IMR-90 (cell line): ENCODE results near the gene PRICKLE2. TPM values are rescaled to one million over a fixed set of nuclear protein-coding genes. Genes with fewer than 3 reads are reported as not detected.

Experiments used
- CHD1 ChIP-seq: IDR thresholded peaks from 2 replicates; pipeline ENCODE4 v1.6.1; 2012; ENCODE audit warnings: low read depth, low read length, improper control_type of control experiment
- ELK1 ChIP-seq: fragments of 150-350 bp; IDR thresholded peaks from 2 replicates; pipeline ENCODE4 v1.6.1; 2016; ENCODE audit warnings: low read depth, mild to moderate bottlenecking, low read length, moderate library complexity, borderline replicate concordance
- MAZ ChIP-seq: IDR thresholded peaks from 2 replicates; pipeline ENCODE4 v1.6.1; 2012; ENCODE audit warnings: low read depth, mild to moderate bottlenecking, low read length, improper control_type of control experiment, moderate library complexity, borderline replicate concordance
- NFE2L2 ChIP-seq: fragments of 150-350 bp; IDR thresholded peaks from 2 replicates; pipeline ENCODE4 v1.6.1; 2016; ENCODE audit warnings: low read depth, mild to moderate bottlenecking, low read length
- RAD21 ChIP-seq: IDR thresholded peaks from 2 replicates; pipeline ENCODE4 v1.6.1; 2012; ENCODE audit warnings: low read length, improper control_type of control experiment
- polyA plus RNA-seq, 3 experiments: library from polyadenylated mRNA; depleted of rRNA; stranded (reverse); fragments of >200 nt; gene quantifications; 2 replicates each; pipeline ENCODE4 v1.2.3, GENCODE V29; 2012; ENCODE audit warnings: low replicate concordance in 1 of 3
- total RNA-seq: library from RNA; depleted of rRNA; stranded (reverse); fragments of >200 nt; gene quantifications from 2 replicates; pipeline ENCODE4 v1.2.3, GENCODE V29; 2012

PRICKLE2 gene
- total and polyA plus RNA-seq, 2 of the 4 experiments (the other 2 are of a cell fraction) = 4.1 to 14.2 TPM

GRCh38 chr3:64224826-64225610 lies at the start of gene PRICKLE2 (continued):
- no peak for TF ChIP-seq ELK1
- TF ChIP-seq CHD1 = no peak
- no peak for TF ChIP-seq NFE2L2
- no peak for TF ChIP-seq MAZ
- TF ChIP-seq RAD21 = peak; percentile 70
